NCI-H345 treated with DMSO at 0.1 percent for 48 hours (cell line): ENCODE data around the gene ZRANB1.

ENCODE experiments used
- DNase-seq: peaks from one replicate; lab custom pipeline; 2025; ENCODE audit not compliant: unreplicated experiment; lab: John Stamatoyannopoulos, UW

The ZRANB1 gene

GRCh38 chr10:125033146-125033924, 91.4 kb downstream of the ZRANB1 start:
- no peak for DNase-seq

- DNase-seq, result no peak
These were observed 92.8 kb downstream of the ZRANB1 start for GRCh38 chr10:125034675-125035074.

DNA sequence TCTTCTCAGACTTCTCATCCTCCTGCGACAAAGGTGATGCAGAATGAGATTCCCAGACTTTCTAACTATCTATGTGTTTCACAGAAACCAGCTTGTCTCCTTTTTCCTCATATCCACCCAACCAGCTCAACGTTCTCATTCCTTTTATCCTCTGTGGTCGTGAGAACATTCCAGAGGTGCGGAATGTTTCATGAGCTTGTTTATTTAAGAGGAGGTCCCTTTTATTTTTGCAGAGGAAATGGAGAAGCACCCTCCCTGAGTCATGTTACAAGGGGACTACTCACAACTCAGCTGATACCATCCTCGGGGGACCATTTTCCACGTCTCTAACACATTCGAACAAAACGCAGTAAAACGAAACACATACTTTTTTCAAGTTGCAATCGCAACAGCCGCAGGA, 93.2 kb downstream of the ZRANB1 start:
- DNase-seq, result no peak

DNA sequence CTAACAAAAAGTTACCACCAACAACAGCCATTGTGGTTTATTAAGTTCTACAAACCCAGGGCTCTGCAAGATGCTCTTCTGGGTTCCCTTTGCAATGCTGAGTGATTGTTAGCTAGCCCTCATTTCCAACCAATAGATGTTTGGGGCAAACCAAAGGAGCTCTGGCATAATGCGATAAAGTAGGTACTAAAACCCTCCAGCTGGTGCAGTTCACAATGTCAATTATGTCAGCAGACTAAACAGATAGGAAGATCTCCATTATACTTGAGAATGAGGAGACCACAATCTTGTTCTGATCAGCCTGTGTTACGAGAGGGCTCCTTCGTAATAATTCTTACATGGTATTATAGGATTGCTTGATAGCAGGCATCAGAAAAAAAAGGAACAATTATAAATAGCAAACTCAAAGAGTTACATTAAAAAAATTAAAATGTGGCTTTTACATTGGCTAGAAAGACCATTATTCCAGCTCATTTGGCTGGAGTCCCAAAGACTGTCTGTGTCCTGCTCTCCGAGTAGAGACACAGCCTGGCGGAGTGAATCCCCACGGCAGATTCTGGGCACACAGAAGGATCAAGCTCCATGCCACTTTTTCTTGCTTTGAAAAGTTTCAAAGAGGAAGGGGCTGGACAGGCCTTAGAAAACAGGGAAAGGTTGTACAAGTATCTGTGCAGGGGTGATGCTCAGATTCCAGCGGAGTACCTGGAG, 93.8 kb downstream of the ZRANB1 start:
- DNase-seq, result no peak

- no peak for DNase-seq
These were observed 95.4 kb downstream of the ZRANB1 start for GRCh38 chr10:125037145-125037877.
